ENCODE data around the gene KCNQ1OT1. TPM values are rescaled to one million over a fixed set of nuclear protein-coding genes. Genes with fewer than 3 reads are reported as not detected.

The KCNQ1OT1 gene
- total RNA-seq, 1 experiment from 2014 or later, result 2.4 TPM

- TF ChIP-seq EMX1 (CRISPR knock-in tag; IDR thresholded peaks at IDR 0.05) (no peak), SMAD3 (CRISPR knock-in tag; IDR thresholded peaks at IDR 0.05; ENCODE audit: borderline replicate concordance) (no peak), CREM (CRISPR knock-in tag; IDR thresholded peaks at IDR 0.05) (no peak), ZNF532 (CRISPR knock-in tag; IDR thresholded peaks at IDR 0.05; ENCODE audit: borderline replicate concordance) (no peak), SP1 (CRISPR knock-in tag; conservative IDR thresholded peaks at IDR 0.05) (peak; percentile 39), MAX (CRISPR knock-in tag; IDR thresholded peaks at IDR 0.05) (peak; percentile 5; the same call in 1 of the 2 replicates), ZNF396 (CRISPR knock-in tag; IDR thresholded peaks at IDR 0.05; ENCODE audit: borderline replicate concordance) (no peak), FOXP1 (CRISPR knock-in tag; IDR thresholded peaks at IDR 0.05; ENCODE audit: borderline replicate concordance) (no peak), ESRRA (CRISPR knock-in tag; IDR thresholded peaks at IDR 0.05; ENCODE audit: borderline replicate concordance) (no peak), E2F4 (CRISPR knock-in tag; IDR thresholded peaks at IDR 0.05; ENCODE audit: borderline replicate concordance, low read depth) (0 out of 2 replicates have a peak, but pooled peaks have one; percentile 42), ERG (CRISPR knock-in tag; IDR thresholded peaks at IDR 0.05) (no peak), OVOL2 (CRISPR knock-in tag; IDR thresholded peaks at IDR 0.05; ENCODE audit: borderline replicate concordance) (no peak), USF1 (CRISPR knock-in tag; IDR thresholded peaks at IDR 0.05) (no peak), MYBL2 (CRISPR knock-in tag; IDR thresholded peaks at IDR 0.05) (0 out of 2 replicates have a peak, but pooled peaks have one; percentile 14)
- Mint-ChIP-seq H3K27ac (no peak overlapping the region; the same call in 1 of the 2 replicates), H3K36me3 (peaks cover 20% of the 10 kb centered on the region), H3K9me3 (peaks cover 6% of the 10 kb centered on the region), H3K4me3 (peak overlapping the region; percentile 51), H3K27me3 (ENCODE audit: low read depth) (peaks cover 51% of the 10 kb centered on the region), H3K4me1 (peaks cover 60% of the 10 kb centered on the region)
- DNase-seq (ENCODE audit: low spot score) (peak; percentile 66), ATAC-seq (peak; percentile 26)
- POLR2A ChIA-PET, result no interaction called here
- CTCF ChIA-PET, result no interaction called here
Measured at GRCh38 chr11:2700415-2701211, 819 bp upstream of the KCNQ1OT1 start.

GRCh38 chr11:2699185-2699530, 636 bp downstream of the KCNQ1OT1 start:
- Mint-ChIP-seq H3K4me3 (peak overlapping the region; percentile 86), H3K27ac (peak overlapping the region; percentile 30), H3K36me3 (peaks cover 15% of the 10 kb centered on the region), H3K9me3 (peaks cover under 1% of the 10 kb centered on the region), H3K4me1 (peaks cover 71% of the 10 kb centered on the region), H3K27me3 (ENCODE audit: low read depth) (peaks cover 38% of the 10 kb centered on the region)
- no peak for TF ChIP-seq NFYB (CRISPR knock-in tag; conservative IDR thresholded peaks at IDR 0.05; ENCODE audit: low read depth)
- no peak for TF ChIP-seq JUN (CRISPR knock-in tag; IDR thresholded peaks at IDR 0.05)
- TF ChIP-seq ZNF121 (CRISPR knock-in tag; IDR thresholded peaks at IDR 0.05), result peak; percentile 95
- POLR2A ChIA-PET, result interaction anchor here (0.5 kb wide), 1 partner anchor 51 kb away, joined by 4 read pairs; no protein-coding TSS in a partner anchor
- peak; percentile 20 for DNase-seq (ENCODE audit: low spot score)
- CTCF ChIA-PET, result no interaction called here
- ATAC-seq, result no peak
